DND-41 (cell line): ENCODE measurements around the gene IL3RA.

Experiments
- ATAC-seq: fragments of 200-7000 bp; cut with Tn5 transposase; 3 replicates; pipeline ENCODE4 v1.9.1; 2021; ENCODE audit warnings: low read depth; ENCODE audit not compliant: insufficient read depth
- DNase-seq: peaks from one replicate; pipeline ENCODE4 v3.0.0-alpha.2; 2020
- H2AFZ ChIP-seq: 2 replicates; pipeline ENCODE4 v1.6.0; 2012; ENCODE audit warnings: low read depth, low read length
- H3K27ac ChIP-seq: 2 replicates; pipeline ENCODE4 v1.5.1; 2012; ENCODE audit warnings: low read length, inconsistent platforms
- H3K27me3 ChIP-seq: fragments of 200-600 bp; sonication (generic); 2 replicates; pipeline ENCODE4 v1.6.0; 2012; ENCODE audit warnings: low read length, mild to moderate bottlenecking, inconsistent platforms; ENCODE audit not compliant: insufficient read depth, poor library complexity
- H3K36me3 ChIP-seq: 2 replicates; pipeline ENCODE4 v1.5.1; 2012; ENCODE audit warnings: low read length, inconsistent platforms; ENCODE audit not compliant: insufficient read depth
- H3K4me1 ChIP-seq: 2 replicates; pipeline ENCODE4 v1.5.1; 2012; ENCODE audit warnings: mild to moderate bottlenecking, low read length; ENCODE audit not compliant: insufficient read depth
- H3K4me2 ChIP-seq: 2 replicates; pipeline ENCODE4 v1.6.0; 2012; ENCODE audit warnings: mild to moderate bottlenecking, moderate library complexity, low read length, inconsistent platforms; ENCODE audit not compliant: insufficient read depth
- H3K4me3 ChIP-seq, 2 experiments: fragments of 200-600 bp in 1 of 2; shearing (Covaris generic) in 1 of 2; 2 replicates each; pipeline ENCODE4 v1.5.1; 2012 to 2016; ENCODE audit warnings: inconsistent platforms in 2 of 2, low read length in 2 of 2, mild to moderate bottlenecking in 2 of 2, low read depth in 1 of 2, moderate library complexity in 1 of 2
- H3K79me2 ChIP-seq: 2 replicates; pipeline ENCODE4 v1.6.0; 2012; ENCODE audit warnings: low read length, inconsistent platforms; ENCODE audit not compliant: insufficient read depth
- H3K9ac ChIP-seq: 2 replicates; pipeline ENCODE4 v1.6.0; 2012; ENCODE audit warnings: low read depth, mild to moderate bottlenecking, inconsistent platforms, low read length, moderate library complexity
- H3K9me3 ChIP-seq: 2 replicates; pipeline ENCODE4 v1.5.1; 2012; ENCODE audit warnings: low read length, moderate library complexity, mild to moderate bottlenecking, inconsistent platforms; ENCODE audit not compliant: insufficient read depth, severe bottlenecking
- H4K20me1 ChIP-seq: 2 replicates; pipeline ENCODE4 v1.6.0; 2012; ENCODE audit warnings: low read length; ENCODE audit not compliant: insufficient read depth
- CTCF ChIP-seq: IDR thresholded peaks from 2 replicates; pipeline ENCODE4 v1.5.1; 2012; ENCODE audit warnings: borderline replicate concordance, low read length, moderate library complexity, mild to moderate bottlenecking; ENCODE audit not compliant: poor library complexity, severe bottlenecking; ENCODE audit errors: extremely low read depth
- EZH2 ChIP-seq: IDR thresholded peaks from 3 replicates; pipeline ENCODE4 v1.6.1; 2012; ENCODE audit warnings: borderline replicate concordance, low read depth, mild to moderate bottlenecking, moderate library complexity, low read length, inconsistent platforms; ENCODE audit not compliant: severe bottlenecking

IL3RA gene

GRCh38 chrX:1422135-1422465 is 85.5 kb downstream of the IL3RA start:
- TF ChIP-seq CTCF (no peak), EZH2 (no peak)
- no peak overlapping the region for H3K9ac ChIP-seq

GRCh38 chrX:1423215-1423614 is 86.6 kb downstream of the IL3RA start:
- Histone ChIP-seq H2AFZ (no peak overlapping the region), H3K27ac (no peak overlapping the region), H3K36me3 (peaks cover 82% of the 10 kb centered on the region), H3K4me2 (no peak overlapping the region), H3K9me3 (peaks cover 30% of the 10 kb centered on the region), H4K20me1 (peaks cover 7% of the 10 kb centered on the region; the same call in 1 of the 2 replicates), H3K9ac (no peak overlapping the region), H3K4me3 (no peak overlapping the region; a peak in 1 of 4 replicates), H3K27me3 (no peaks in the 10 kb centered on the region), H3K4me1 (no peaks in the 10 kb centered on the region), H3K79me2 (no peaks in the 10 kb centered on the region)
- TF ChIP-seq EZH2, result no peak
- no peak for TF ChIP-seq CTCF
- ATAC-seq (no peak), DNase-seq (no peak)

More at GRCh38 chrX:1422135-1422465, 85.5 kb downstream of the IL3RA start:
- no peak for ATAC-seq
- no peak overlapping the region for H2AFZ ChIP-seq
- no peak overlapping the region for H3K27ac ChIP-seq
- DNase-seq, result no peak
- H3K4me1 ChIP-seq, result no peaks in the 10 kb centered on the region
- no peaks in the 10 kb centered on the region for H3K27me3 ChIP-seq
- peaks cover 11% of the 10 kb centered on the region for H4K20me1 ChIP-seq
- no peak overlapping the region for H3K4me2 ChIP-seq
- no peaks in the 10 kb centered on the region for H3K79me2 ChIP-seq
- peaks cover 31% of the 10 kb centered on the region for H3K9me3 ChIP-seq
- H3K4me3 ChIP-seq, result no peak overlapping the region
- H3K36me3 ChIP-seq, result peaks cover 84% of the 10 kb centered on the region

GRCh38 chrX:1424147-1424851 is 87.7 kb downstream of the IL3RA start:
- Histone ChIP-seq H3K9ac (no peak overlapping the region), H3K4me1 (no peaks in the 10 kb centered on the region), H3K27ac (no peak overlapping the region), H3K79me2 (no peaks in the 10 kb centered on the region), H4K20me1 (0 out of 2 replicates have a peak, but pooled peaks cover 2% of the 10 kb centered on the region), H3K4me3 (no peak overlapping the region), H3K4me2 (no peak overlapping the region), H3K36me3 (peaks cover 71% of the 10 kb centered on the region), H3K27me3 (no peaks in the 10 kb centered on the region), H3K9me3 (peaks cover 27% of the 10 kb centered on the region), H2AFZ (no peak overlapping the region)
- TF ChIP-seq EZH2 (no peak), CTCF (no peak)
- DNase-seq (no peak), ATAC-seq (no peak)
